A673 (cell line): Measurements from ENCODE around the gene TMEM63B. TPM values are rescaled to one million over a fixed set of nuclear protein-coding genes. Genes with fewer than 3 reads are reported as not detected.

Source experiments
- Bru-seq: library from RNA; stranded (reverse); fragments of 400-500 nt; gene quantifications from one replicate; lab custom pipeline; 2021; lab: Mats Ljungman, UMichigan
- BruChase-seq, 2 experiments: library from RNA; stranded (reverse); fragments of 400-500 nt; gene quantifications; one replicate each; lab custom pipeline; 2021; lab: Mats Ljungman, UMichigan
- BruUV-seq: library from RNA; stranded (reverse); fragments of 400-500 nt; replicated peaks from 2 replicates; lab custom pipeline; 2021; lab: Mats Ljungman, UMichigan
- CTCF ChIA-PET: fragments of 300-600 bp; sonication (Branson Sonifier 250); formaldehyde crosslinking; loops from one replicate; lab custom pipeline; 2022; ENCODE audit warnings: antibody characterized with exemption; lab: Charles Lee
- POLR2A ChIA-PET: fragments of 300-600 bp; sonication (Branson Sonifier 250); formaldehyde crosslinking; loops from one replicate; lab custom pipeline; 2022; ENCODE audit warnings: antibody characterized with exemption; ENCODE audit not compliant: low non-redundant PET; lab: Charles Lee
- DNase-seq: peaks from one replicate; pipeline ENCODE4 v3.0.0-alpha.2; 2015; ENCODE audit warnings: low spot score
- H3K27ac ChIP-seq: fragments of 200-600 bp; sonication (generic); 2 replicates; pipeline ENCODE4 v1.5.1; 2016; ENCODE audit warnings: mixed run types, low read depth, mild to moderate bottlenecking, mixed read lengths, antibody characterized with exemption, low read length; ENCODE audit not compliant: poor library complexity, severe bottlenecking
- H3K27me3 ChIP-seq: fragments of 200-600 bp; sonication (generic); replicated peaks from 2 replicates; pipeline ENCODE4 v1.6.1; 2017; ENCODE audit warnings: mixed run types, low read depth, mild to moderate bottlenecking, mixed read lengths, antibody characterized with exemption, low read length; ENCODE audit not compliant: insufficient read depth, poor library complexity
- H3K36me3 ChIP-seq: fragments of 200-600 bp; sonication (generic); 2 replicates; pipeline ENCODE4 v1.6.1; 2016; ENCODE audit warnings: mixed run types, mild to moderate bottlenecking, mixed read lengths, antibody characterized with exemption, low read length; ENCODE audit not compliant: insufficient read depth, poor library complexity, severe bottlenecking
- H3K4me1 ChIP-seq: fragments of 200-600 bp; sonication (generic); 2 replicates; pipeline ENCODE4 v1.6.1; 2017; ENCODE audit warnings: mixed run types, mild to moderate bottlenecking, mixed read lengths, antibody characterized with exemption, low read length; ENCODE audit not compliant: insufficient read depth, poor library complexity, severe bottlenecking
- H3K4me3 ChIP-seq: fragments of 200-600 bp; sonication (generic); 2 replicates; pipeline ENCODE4 v1.5.1; 2016; ENCODE audit warnings: low read depth, mixed run types, mild to moderate bottlenecking, mixed read lengths, low read length; ENCODE audit not compliant: poor library complexity, severe bottlenecking
- H3K9me3 ChIP-seq: fragments of 200-600 bp; sonication (generic); 2 replicates; pipeline ENCODE4 v1.6.1; 2016; ENCODE audit warnings: mixed run types, low read depth, mild to moderate bottlenecking, mixed read lengths, antibody characterized with exemption, low read length; ENCODE audit not compliant: poor library complexity, severe bottlenecking
- CTCF ChIP-seq: fragments of 300-800, 200-600 bp; sonication (generic); conservative IDR thresholded peaks from 2 replicates; pipeline ENCODE4 v1.5.1; 2017; ENCODE audit warnings: low read depth, mild to moderate bottlenecking, antibody characterized with exemption, low read length, moderate library complexity, mixed read lengths
- EZH2 ChIP-seq: fragments of 200-600 bp; sonication (generic); IDR thresholded peaks from 2 replicates; pipeline ENCODE4 v1.6.1; 2017; ENCODE audit warnings: borderline replicate concordance, low read depth, mild to moderate bottlenecking, mixed read lengths, antibody characterized with exemption, low read length; ENCODE audit not compliant: poor library complexity, severe bottlenecking
- intact Hi-C: fragments of 100-400 bp; cut with micrococcal nuclease; formaldehyde crosslinking; loops from one replicate; pipeline ENCODE4 v1.10.0; 2022; ENCODE audit not compliant: unreplicated experiment
- long read RNA-seq: library from polyadenylated mRNA; stranded (forward); transcript quantifications from one replicate; pipeline ENCODE4 v2.0.0, GENCODE V29; 2022
- total RNA-seq: library from RNA; stranded (reverse); gene quantifications from 2 replicates; pipeline ENCODE4 v1.2.3, GENCODE V29; 2021

TMEM63B gene
- total RNA-seq (32.0 and 34.2 TPM in 2 replicates), Bru-seq, nascent RNA (percentile 57 among the genes with signal in this experiment), BruChase-seq, experiment 1, labeled RNA remaining after a 2-hour chase (percentile 72 among the genes with signal in this experiment), BruChase-seq, experiment 2, labeled RNA remaining after a 6-hour chase (percentile 72 among the genes with signal in this experiment)
- long read RNA-seq, partial matches to known transcripts = 1 of 11 reads
- long read RNA-seq, other reads (novel, unspliced or antisense) = 7 of 11 reads

GRCh38 chr6:44127186-44128019, at the start of gene TMEM63B, which contains the start of gene MRPL14:
TMEM63B (plus strand) TSS chr6:44127554; CDS start chr6:44134585, 7,031 bp downstream.
MRPL14 (minus strand) TSS chr6:44127452; CDS start chr6:44116611, 10,841 bp downstream.
- no TSS peak for BruUV-seq
- intact Hi-C loops = no loop called here
- POLR2A ChIA-PET = interaction anchor here (0.5 to 0.6 kb wide), 3 partner anchors 357 to 948 kb away, joined by 3 to 11 read pairs (median 8); partner anchors contain the start of gene VEGFA
- H3K9me3 ChIP-seq = no peaks in the 10 kb centered on the region
- peak within 1 kb of the TSS; percentile 92 for H3K27ac ChIP-seq
- no peaks in the 10 kb centered on the region for H3K36me3 ChIP-seq
- H3K27me3 ChIP-seq = no peaks in the 10 kb centered on the region
- peak within 1 kb of the TSS; percentile 83 for H3K4me3 ChIP-seq
- peak; percentile 91 for DNase-seq
- CTCF ChIA-PET = interaction anchor here (0.7 kb wide), 1 partner anchor 129 kb away, joined by 9 read pairs; no protein-coding TSS in a partner anchor
- no peak for TF ChIP-seq EZH2
- peaks cover 30% of the 10 kb centered on the region for H3K4me1 ChIP-seq

DNA sequence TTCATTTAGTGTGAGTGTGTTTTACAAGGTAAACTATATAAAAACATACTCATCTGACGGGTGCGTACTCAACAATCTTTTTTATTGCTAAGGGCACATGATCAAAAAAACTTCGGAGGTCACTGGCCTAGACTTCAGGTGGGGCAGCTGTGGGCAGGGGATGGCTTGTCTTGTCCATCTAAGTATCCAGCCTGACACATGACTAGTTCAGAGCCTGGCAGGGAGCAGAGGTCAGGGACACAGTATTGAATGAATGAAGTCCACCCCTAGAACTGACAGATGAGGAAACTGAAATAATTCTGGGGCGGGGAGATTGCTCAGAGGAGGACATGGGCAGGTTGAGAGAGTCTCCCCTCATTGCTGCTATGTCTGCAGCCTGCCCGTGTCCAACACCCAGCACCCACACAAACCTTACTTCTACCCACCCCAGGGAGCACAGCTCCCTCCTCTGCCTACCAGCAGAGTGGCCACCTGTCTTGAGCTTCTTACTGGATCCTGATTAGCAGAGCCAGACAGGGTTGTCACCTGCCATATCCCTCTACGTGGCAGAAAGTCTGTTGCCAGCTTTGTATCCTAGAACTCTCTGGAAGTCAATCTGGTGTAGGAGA, 49.0 kb upstream of the TMEM63B start:
- no peak overlapping the region for H3K4me3 ChIP-seq
- ChIA-PET CTCF (interaction anchor here (0.6 to 2.0 kb wide), 16 partner anchors 19 to 634 kb away, joined by 3 to 29 read pairs (median 5); partner anchors contain the start of genes GTPBP2 and VEGFA), POLR2A (no interaction called here)
- no peaks in the 10 kb centered on the region for H3K9me3 ChIP-seq
- no peaks in the 10 kb centered on the region for H3K27me3 ChIP-seq
- no peak for TF ChIP-seq CTCF
- no peak for TF ChIP-seq EZH2
- DNase-seq = no peak
- H3K36me3 ChIP-seq = no peaks in the 10 kb centered on the region
- BruUV-seq = no TSS peak
- peaks cover 37% of the 10 kb centered on the region for H3K4me1 ChIP-seq
- intact Hi-C loops = no loop called here
- no peak overlapping the region for H3K27ac ChIP-seq

DNA sequence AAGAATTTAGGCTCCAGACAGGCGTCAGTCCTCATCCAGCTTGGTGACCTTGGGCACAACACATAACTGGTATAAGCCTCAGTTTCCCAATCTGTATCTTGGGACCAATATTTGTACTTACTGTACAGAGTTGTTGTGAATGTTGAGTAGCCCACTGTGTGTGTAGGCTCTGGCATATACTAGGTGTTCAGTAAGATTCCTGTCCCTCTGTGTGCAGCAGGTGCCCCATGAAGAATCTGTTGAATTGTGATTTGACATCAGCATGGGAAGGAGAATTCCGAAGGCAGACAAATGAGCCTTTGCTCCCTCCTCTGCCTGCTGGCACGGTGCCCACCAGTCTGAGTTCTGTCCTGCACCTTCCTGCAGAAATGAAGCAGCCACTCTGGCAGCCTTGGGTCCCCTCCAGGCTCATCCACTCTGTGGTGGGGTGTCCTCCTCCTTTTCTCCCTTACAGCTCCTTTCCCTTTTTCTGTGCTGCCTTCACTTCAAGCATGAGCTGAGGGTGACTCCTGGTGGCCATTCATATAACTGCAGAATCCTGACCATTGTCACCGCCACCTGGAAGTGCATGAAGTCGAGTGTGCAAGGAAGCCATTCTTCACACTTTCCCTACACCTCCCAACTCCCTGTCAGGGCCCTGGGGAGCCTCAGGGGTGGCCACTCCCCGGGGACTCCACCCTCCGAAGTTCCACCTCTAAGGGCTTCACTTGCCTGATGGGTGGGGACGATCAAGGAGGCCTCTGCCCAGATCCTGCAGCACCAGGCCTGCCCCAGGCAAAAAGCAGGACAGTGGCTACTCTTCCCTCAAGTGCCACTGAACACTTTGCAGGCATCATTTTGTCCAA, 48.3 kb upstream of the TMEM63B start:
- BruUV-seq = no TSS peak

More for the DNA sequence above, 48.3 kb upstream of the TMEM63B start:
- intact Hi-C loops = loop anchor here (1.0 kb wide), 4 partner anchors 310 to 471 kb away; no protein-coding TSS in a partner anchor
- peak; percentile 86 for DNase-seq
- no peaks in the 10 kb centered on the region for H3K27me3 ChIP-seq
- no peak overlapping the region for H3K4me3 ChIP-seq
- no peak overlapping the region for H3K27ac ChIP-seq
- POLR2A ChIA-PET = no interaction called here
- no peaks in the 10 kb centered on the region for H3K36me3 ChIP-seq
- TF ChIP-seq EZH2 (no peak), CTCF (peak; percentile 88)
- CTCF ChIA-PET = interaction anchor here (0.6 to 2.0 kb wide), 16 partner anchors 18 to 635 kb away, joined by 3 to 29 read pairs (median 5); partner anchors contain the start of genes GTPBP2 and VEGFA
- H3K4me1 ChIP-seq = peaks cover 31% of the 10 kb centered on the region
- H3K9me3 ChIP-seq = no peaks in the 10 kb centered on the region
